Heart left ventricle (tissue), 13 donors: ENCODE measurements around the gene HLCS.

Source experiments
- CTCF ChIP-seq, 12 donors: fragments of 200-600 bp; sonication (generic) in 4 of 12; IDR thresholded peaks; one replicate each; pipeline versions ENCODE4 v1.5.0 to v1.8.0; 2018 to 2022; ENCODE audit warnings: antibody characterized with exemption in 12 of 12, mild to moderate bottlenecking in 5 of 12
- POLR2A ChIP-seq, 2 donors: fragments of 450-650 bp; IDR thresholded peaks; one replicate each; pipeline ENCODE4 v1.6.1; 2017; ENCODE audit warnings: antibody characterized with exemption in 2 of 2, mild to moderate bottlenecking in 2 of 2, moderate library complexity in 2 of 2
- donor health status: ischemic (EF 13 %, LVEDD 7.1; RV severe dilation, severe dysfunction).
- donor health status: DM: no; HTN: yes; CAD: no.
- donor health status: DM: no; HTN: no; CAD: no.
- donor health status: ischemic (EF 25% LVEDD 6.9; RV normal size, moderate dysfunction).
- donor health status: ischemic (EF 25% LVEDD 5.7; RV mildly dilated, moderate dysfunction).
- donor health status: ischemic (EF 35%, LVEDD 5.7; RV mildly dilated, moderate dysfunction).
- donor health status: nonischemic (EF 11% LVEDD 7.7; RV severe dilation, severe dysfunction).
- donor health status: DM: yes; HTN: yes; CAD: no.
- donor health status: PGD.
- donor health status: ischemic (EF 29% LVEDD 5.4; RV normal size, mild dysfunction).
- donor health status: nonischemic (EF 23%, LVEDD 6.1; RV moderate dilation, normal function).

- TF ChIP-seq POLR2A (IDR thresholded peaks at IDR 0.05) (no peak), CTCF (IDR thresholded peaks at IDR 0.05) (no peak)
These were observed 146.1 kb downstream of the HLCS start for GRCh38 chr21:36820176-36821031.
